HG03442 (cell line): ENCODE results near the gene KCNH8.
"Not testable (repeated sequence)": the region's sequence is repeated elsewhere in the genome, so short reads cannot be mapped to it uniquely, and the experiment has no call there.

Experiments
- ATAC-seq: cut with Tn5 transposase; IDR thresholded peaks from one replicate; pipeline ENCODE4 v1.9.1; 2021; ENCODE audit warnings: mild to moderate bottlenecking, moderate library complexity; ENCODE audit not compliant: unreplicated experiment

The KCNH8 gene

GRCh38 chr3:19171794-19172193 is 23.5 kb downstream of the KCNH8 start:
- no peak for ATAC-seq

- ATAC-seq = no peak
Measured at GRCh38 chr3:19173945-19174344, 25.6 kb downstream of the KCNH8 start.

- no peak for ATAC-seq
Measured at GRCh38 chr3:19183584-19183983, 35.3 kb downstream of the KCNH8 start.

- no peak for ATAC-seq
Measured at GRCh38 chr3:19190126-19190525, 41.8 kb downstream of the KCNH8 start.

- ATAC-seq = peak; percentile 88
Measured at GRCh38 chr3:19190602-19191001, 42.3 kb downstream of the KCNH8 start.

GRCh38 chr3:19199131-19199530 is 50.8 kb downstream of the KCNH8 start:
- ATAC-seq = no peak

- no peak for ATAC-seq
Measured at GRCh38 chr3:19202303-19202702, 54.0 kb downstream of the KCNH8 start.

GRCh38 chr3:19202754-19203153 is 54.4 kb downstream of the KCNH8 start:
- ATAC-seq = no peak

GRCh38 chr3:19206540-19206939 is 58.2 kb downstream of the KCNH8 start:
- no peak for ATAC-seq

- no peak for ATAC-seq
Measured at GRCh38 chr3:19213603-19214220, 65.4 kb downstream of the KCNH8 start.

GRCh38 chr3:19215427-19215826 is 67.1 kb downstream of the KCNH8 start:
- ATAC-seq = no peak

- ATAC-seq = no peak
Measured at GRCh38 chr3:19216669-19217337, 68.5 kb downstream of the KCNH8 start.

GRCh38 chr3:19220311-19220710 is 72.0 kb downstream of the KCNH8 start:
- no peak for ATAC-seq

GRCh38 chr3:19221081-19221480 is 72.8 kb downstream of the KCNH8 start:
- no peak for ATAC-seq

GRCh38 chr3:19226479-19226878 is 78.2 kb downstream of the KCNH8 start:
- no peak for ATAC-seq

- no peak for ATAC-seq
Measured at GRCh38 chr3:19228167-19228566, 79.9 kb downstream of the KCNH8 start.

GRCh38 chr3:19229086-19229485 is 80.8 kb downstream of the KCNH8 start:
- ATAC-seq = no peak

- ATAC-seq = not testable (repeated sequence)
Measured at GRCh38 chr3:19229881-19230280, 81.6 kb downstream of the KCNH8 start.

GRCh38 chr3:19231792-19232461 is 83.6 kb downstream of the KCNH8 start:
- no peak for ATAC-seq

- no peak for ATAC-seq
Measured at GRCh38 chr3:19232566-19232965, 84.3 kb downstream of the KCNH8 start.

- not testable (repeated sequence) for ATAC-seq
Measured at GRCh38 chr3:19233882-19234784, 85.8 kb downstream of the KCNH8 start.
